ENCODE data around the gene SLC1A6. TPM values are rescaled to one million over a fixed set of nuclear protein-coding genes. Genes with fewer than 3 reads are reported as not detected.

Gene SLC1A6
- total RNA-seq, 2 experiments from 2014 or later, result not detected

- Histone ChIP-seq H3K27ac (ENCODE audit: low read depth in 1 of 2, low read length in 2 of 2) (no peak overlapping the region), H3K9me3 (ENCODE audit: control insufficient read depth in 1 of 2, insufficient read depth in 1 of 2, low read length in 2 of 2) (no peaks in the 10 kb centered on the region), H3K4me3 (ENCODE audit: low read length) (no peak overlapping the region), H3K4me1 (ENCODE audit: insufficient read depth, low read length) (no peaks in the 10 kb centered on the region), H3K27me3 (ENCODE audit: control insufficient read depth in 1 of 2, insufficient read depth in 2 of 2, low read length in 2 of 2) (no peaks in the 10 kb centered on the region), H3K36me3 (ENCODE audit: insufficient read depth, low read length) (no peaks in the 10 kb centered on the region)
- intact Hi-C loops (cut with DNase I, micrococcal nuclease), result no loop called here
- POLR2A ChIA-PET, result no interaction called here
- no peaks in the 10 kb centered on the region for H3K36me3 Mint-ChIP-seq (ENCODE audit: low read depth)
- no peak overlapping the region for H3K27ac Mint-ChIP-seq
- H3K4me3 Mint-ChIP-seq, result no peak overlapping the region
- H3K27me3 Mint-ChIP-seq, result no peaks in the 10 kb centered on the region
- H3K9me3 Mint-ChIP-seq, result no peaks in the 10 kb centered on the region
- ATAC-seq (ENCODE audit: poor library complexity), result no peak
- no peak for TF ChIP-seq CTCF (IDR thresholded peaks at IDR 0.05)
- CTCF ChIA-PET, result no interaction called here
- H3K4me1 Mint-ChIP-seq (ENCODE audit: low read depth), result peaks cover 12% of the 10 kb centered on the region
- DNase-seq, result peak in 2 of 14 experiments; percentile 20
Observed at GRCh38 chr19:14943601-14944000, 36.1 kb downstream of the SLC1A6 start.

- no peak within 1 kb of the TSS for H3K4me3 Mint-ChIP-seq
- H3K4me1 Mint-ChIP-seq (ENCODE audit: low read depth), result peaks cover 12% of the 10 kb centered on the region
- Histone ChIP-seq H3K27ac (ENCODE audit: low read depth in 1 of 2, low read length in 2 of 2) (no peak within 1 kb of the TSS), H3K27me3 (ENCODE audit: control insufficient read depth in 1 of 2, insufficient read depth in 2 of 2, low read length in 2 of 2) (no peaks in the 10 kb centered on the region), H3K4me1 (ENCODE audit: insufficient read depth, low read length) (no peaks in the 10 kb centered on the region), H3K9me3 (ENCODE audit: control insufficient read depth in 1 of 2, insufficient read depth in 1 of 2, low read length in 2 of 2) (no peaks in the 10 kb centered on the region), H3K36me3 (ENCODE audit: insufficient read depth, low read length) (no peaks in the 10 kb centered on the region), H3K4me3 (ENCODE audit: low read length) (no peak within 1 kb of the TSS)
- DNase-seq (no peak), ATAC-seq (ENCODE audit: poor library complexity) (no peak)
- peaks cover 2% of the 10 kb centered on the region for H3K27me3 Mint-ChIP-seq
- H3K36me3 Mint-ChIP-seq (ENCODE audit: low read depth), result no peaks in the 10 kb centered on the region
- no peak within 1 kb of the TSS for H3K27ac Mint-ChIP-seq
- TF ChIP-seq CTCF (IDR thresholded peaks at IDR 0.05), result no peak
- POLR2A ChIA-PET, result no interaction called here
- CTCF ChIA-PET, result no interaction called here
- H3K9me3 Mint-ChIP-seq, result no peaks in the 10 kb centered on the region
- intact Hi-C loops (cut with DNase I, micrococcal nuclease), result no loop called here
Observed at GRCh38 chr19:14941189-14941588, 38.5 kb downstream of the SLC1A6 start, which contains the start of gene OR7C2. OR7C2 (plus strand) TSS chr19:14941489; CDS start chr19:14941489, 0 bp downstream.

GRCh38 chr19:14940266-14940665 is 39.4 kb downstream of the SLC1A6 start:
- H3K4me1 ChIP-seq (ENCODE audit: insufficient read depth, low read length), result no peaks in the 10 kb centered on the region
- intact Hi-C loops (cut with DNase I, micrococcal nuclease), result no loop called here
- H3K27ac ChIP-seq (ENCODE audit: low read depth in 1 of 2, low read length in 2 of 2), result no peak overlapping the region
- no peaks in the 10 kb centered on the region for H3K36me3 Mint-ChIP-seq (ENCODE audit: low read depth)
- H3K9me3 ChIP-seq (ENCODE audit: control insufficient read depth in 1 of 2, insufficient read depth in 1 of 2, low read length in 2 of 2), result no peaks in the 10 kb centered on the region
- TF ChIP-seq CTCF (IDR thresholded peaks at IDR 0.05), result no peak
- no peak overlapping the region for H3K4me3 ChIP-seq (ENCODE audit: low read length)
- no peaks in the 10 kb centered on the region for H3K27me3 ChIP-seq (ENCODE audit: control insufficient read depth in 1 of 2, insufficient read depth in 2 of 2, low read length in 2 of 2)
- ChIA-PET CTCF (no interaction called here), POLR2A (no interaction called here)
- H3K27ac Mint-ChIP-seq, result no peak overlapping the region
- H3K4me1 Mint-ChIP-seq (ENCODE audit: low read depth), result peaks cover 12% of the 10 kb centered on the region
- H3K27me3 Mint-ChIP-seq, result peaks cover 4% of the 10 kb centered on the region
- no peak overlapping the region for H3K4me3 Mint-ChIP-seq
- ATAC-seq (ENCODE audit: poor library complexity), result no peak
- no peak for DNase-seq
- no peaks in the 10 kb centered on the region for H3K36me3 ChIP-seq (ENCODE audit: insufficient read depth, low read length)
- H3K9me3 Mint-ChIP-seq, result no peaks in the 10 kb centered on the region

All from CD4-positive, alpha-beta T cell (primary cell).